ENCODE measurements around the gene LRIG1.

- TF ChIP-seq CTCF (IDR thresholded peaks at IDR 0.05) (no peak), POLR2A (IDR thresholded peaks at IDR 0.05) (no peak)
Measured at GRCh38 chr3:66414846-66415245, 86.0 kb downstream of the LRIG1 start.
